ELR (cell line): ENCODE results near the gene CSPG5.
A peak's percentile ranks its signal among the peaks of the same experiment; 100 is the strongest.

ENCODE experiments used
- DNase-seq: peaks from one replicate; pipeline ENCODE4 v3.0.0-alpha.2; 2015; ENCODE audit warnings: low read depth

Gene CSPG5

GRCh38 chr3:47540281-47540680, 38.4 kb downstream of the CSPG5 start:
- no peak for DNase-seq

GRCh38 chr3:47536967-47537366, 41.7 kb downstream of the CSPG5 start:
- DNase-seq: no peak

GRCh38 chr3:47536221-47536891, 42.3 kb downstream of the CSPG5 start:
- no peak for DNase-seq

GRCh38 chr3:47533996-47534454, 44.6 kb downstream of the CSPG5 start:
- DNase-seq: no peak

GRCh38 chr3:47533481-47533880, 45.2 kb downstream of the CSPG5 start:
- no peak for DNase-seq

GRCh38 chr3:47527952-47528725, 50.5 kb downstream of the CSPG5 start:
- DNase-seq: peak; percentile 27

- DNase-seq: no peak
Observed at GRCh38 chr3:47525617-47526016, 53.0 kb downstream of the CSPG5 start.

- DNase-seq: no peak
Observed at GRCh38 chr3:47523310-47524073, 55.2 kb downstream of the CSPG5 start.

- peak; percentile 91 for DNase-seq
Observed at GRCh38 chr3:47522082-47522987, 56.3 kb downstream of the CSPG5 start.

- no peak for DNase-seq
Observed at GRCh38 chr3:47520756-47521155, 57.9 kb downstream of the CSPG5 start.

GRCh38 chr3:47517937-47518336, 60.7 kb downstream of the CSPG5 start:
- DNase-seq: no peak

GRCh38 chr3:47515864-47516319, 62.8 kb downstream of the CSPG5 start:
- DNase-seq: peak; percentile 10

- DNase-seq: no peak
Observed at GRCh38 chr3:47515100-47515499, 63.6 kb downstream of the CSPG5 start.

- peak; percentile 95 for DNase-seq
Observed at GRCh38 chr3:47513125-47513929, 65.3 kb downstream of the CSPG5 start, which contains the start of gene ELP6. ELP6 (minus strand) TSS chr3:47513712; CDS start chr3:47513590, 122 bp downstream.

GRCh38 chr3:47512416-47513124, 66.1 kb downstream of the CSPG5 start:
- peak; percentile 41 for DNase-seq
